HG02571 (cell line): ENCODE results near the gene BCAP31.
A peak's percentile ranks its signal among the peaks of the same experiment; 100 is the strongest.

Source experiments
- ATAC-seq: cut with Tn5 transposase; IDR thresholded peaks from one replicate; pipeline ENCODE4 v1.9.1; 2021; ENCODE audit warnings: mild to moderate bottlenecking, moderate library complexity; ENCODE audit not compliant: unreplicated experiment

Gene BCAP31

DNA sequence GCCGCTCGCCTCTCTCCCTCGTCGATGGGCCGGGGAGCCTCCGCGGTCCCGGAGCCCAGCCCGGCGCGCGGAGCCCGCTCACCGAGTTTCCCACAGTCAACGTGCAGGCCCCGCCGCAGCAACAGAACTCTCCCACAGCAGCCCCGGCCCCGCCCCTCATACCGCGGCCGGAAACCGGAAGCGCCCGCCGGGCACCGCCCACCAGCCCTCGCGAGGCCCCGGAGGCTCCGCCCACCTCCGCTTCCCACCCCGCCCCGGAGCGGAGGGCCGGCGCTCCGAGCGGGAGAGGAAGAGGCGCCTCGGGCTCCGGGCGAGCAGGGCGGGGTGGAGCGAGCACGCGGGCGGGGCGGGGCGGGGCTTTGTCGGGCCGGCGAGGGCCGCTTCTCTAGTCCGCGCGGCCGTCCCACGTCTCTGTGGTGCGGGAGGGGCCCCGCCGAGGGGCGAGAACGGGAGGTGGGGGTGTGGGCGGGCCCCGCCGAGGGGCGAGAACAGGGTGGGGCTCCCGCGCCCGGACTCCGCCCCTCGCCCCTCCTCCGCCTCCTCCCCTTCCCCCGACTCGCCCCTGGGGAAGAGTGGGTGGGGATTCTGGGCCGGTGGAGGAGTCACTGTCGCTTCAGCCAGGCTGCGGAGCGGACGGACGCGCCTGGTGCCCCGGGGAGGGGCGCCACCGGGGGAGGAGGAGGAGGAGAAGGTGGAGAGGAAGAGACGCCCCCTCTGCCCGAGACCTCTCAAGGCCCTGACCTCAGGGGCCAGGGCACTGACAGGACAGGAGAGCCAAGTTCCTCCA lies at the start of gene BCAP31, which contains the start of gene ABCD1:
Gene BCAP31 (minus strand): TSS at position 136 of the 787 bp plus-strand sequence. CDS start 1,143 bp downstream, outside the sequence.
Gene ABCD1 (plus strand): TSS at position 605 of the 787 bp plus-strand sequence. CDS start 411 bp downstream, outside the sequence.
- ATAC-seq, result peak; percentile 51

DNA sequence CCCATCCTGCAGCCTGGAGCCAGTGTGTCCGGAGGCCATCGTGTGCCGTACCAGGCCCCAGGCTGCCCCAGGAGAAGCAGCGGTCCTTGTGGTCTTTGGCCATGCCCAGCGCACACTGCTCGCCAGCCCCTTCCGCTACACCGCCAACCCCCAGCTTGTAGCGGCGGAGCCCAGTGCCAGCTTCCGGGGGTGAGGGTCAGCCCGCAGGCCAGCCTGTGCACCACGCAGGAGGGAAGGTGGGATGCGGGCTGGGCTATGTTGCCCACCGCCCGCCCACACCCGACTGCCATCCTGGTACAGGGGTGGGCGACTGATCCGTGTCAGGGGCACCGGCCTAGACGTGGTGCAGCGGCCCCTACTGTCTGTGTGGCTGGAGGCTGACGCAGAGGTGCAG lies 49.0 kb upstream of the BCAP31 start:
- no peak for ATAC-seq

DNA sequence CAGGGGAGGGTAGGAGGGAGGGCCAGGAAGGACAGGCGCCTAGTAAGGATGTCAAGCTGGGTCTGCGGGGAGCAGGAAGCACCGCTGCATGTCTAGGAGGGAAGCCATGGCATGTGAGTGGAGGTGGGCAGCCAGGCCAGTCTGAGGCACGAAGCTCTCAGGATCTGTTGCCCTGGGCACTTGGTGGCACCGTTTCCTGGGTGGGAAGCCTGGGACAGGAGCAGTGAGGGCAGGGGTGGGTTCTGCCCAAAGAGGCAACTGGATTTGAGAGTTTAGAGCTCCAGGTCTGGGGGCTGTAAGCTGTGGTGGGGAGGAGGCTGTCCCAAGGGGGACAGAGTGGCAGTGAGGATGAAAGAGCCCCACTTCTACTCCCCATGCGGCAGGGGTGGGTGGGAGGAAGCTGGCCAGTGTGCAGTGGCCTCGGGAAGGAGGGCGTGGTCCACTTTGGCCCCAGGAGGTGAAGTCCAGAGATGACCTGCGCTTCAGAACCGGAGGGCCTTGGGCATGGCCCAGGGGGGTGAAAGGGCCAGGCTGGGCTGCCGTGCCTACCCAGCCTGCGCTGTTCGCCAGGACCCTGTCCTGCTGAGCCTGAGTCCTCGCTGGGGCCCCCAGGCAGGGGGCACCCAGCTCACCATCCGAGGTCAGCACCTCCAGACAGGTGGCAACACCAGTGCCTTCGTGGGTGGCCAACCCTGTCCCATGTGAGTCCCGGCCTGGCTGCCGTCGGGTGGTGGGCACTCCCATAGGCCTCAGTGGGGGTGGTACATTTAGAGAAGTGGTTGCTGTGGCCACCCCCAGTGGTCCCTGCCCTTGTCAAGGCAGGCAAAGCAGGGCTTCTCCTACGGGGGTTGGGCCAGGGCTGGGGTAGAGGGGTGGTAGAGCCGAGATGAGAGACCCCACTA lies 48.4 kb upstream of the BCAP31 start:
- no peak for ATAC-seq

DNA sequence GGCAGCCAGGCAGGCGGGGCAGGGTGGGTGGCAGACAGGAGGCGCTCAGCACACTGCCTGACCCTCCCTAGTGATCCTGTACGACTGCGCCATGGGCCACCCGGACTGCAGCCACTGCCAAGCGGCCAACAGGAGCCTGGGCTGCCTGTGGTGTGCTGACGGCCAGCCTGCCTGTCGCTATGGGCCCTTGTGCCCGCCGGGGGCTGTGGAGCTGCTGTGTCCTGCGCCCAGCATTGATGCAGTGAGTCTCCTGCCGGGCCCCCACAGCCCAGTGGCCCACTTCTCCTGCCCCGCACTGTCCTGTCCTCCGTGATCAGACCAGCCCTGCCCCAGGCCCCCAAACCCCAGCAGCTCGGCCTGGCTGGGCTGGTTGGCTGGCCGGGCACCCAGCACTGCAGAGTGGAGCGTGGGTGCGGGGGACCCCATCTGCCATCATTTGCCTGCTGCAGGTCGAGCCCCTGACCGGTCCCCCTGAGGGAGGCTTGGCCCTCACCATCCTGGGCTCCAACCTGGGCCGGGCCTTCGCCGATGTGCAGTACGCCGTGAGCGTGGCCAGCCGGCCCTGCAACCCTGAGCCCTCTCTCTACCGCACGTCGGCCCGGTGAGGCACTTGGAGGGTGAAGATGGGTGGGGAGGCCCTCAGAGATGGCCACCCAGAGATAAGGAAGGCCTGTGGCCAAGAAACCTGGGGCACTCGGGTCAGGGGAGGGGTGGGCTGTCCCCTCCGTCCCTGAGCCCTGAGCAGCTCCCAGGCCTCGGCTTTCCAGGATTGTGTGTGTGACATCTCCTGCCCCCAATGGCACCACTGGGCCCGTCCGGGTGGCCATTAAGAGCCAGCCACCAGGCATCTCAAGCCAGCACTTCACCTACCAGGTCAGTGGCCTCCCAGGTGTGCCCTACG lies 47.5 kb upstream of the BCAP31 start:
- no peak for ATAC-seq

DNA sequence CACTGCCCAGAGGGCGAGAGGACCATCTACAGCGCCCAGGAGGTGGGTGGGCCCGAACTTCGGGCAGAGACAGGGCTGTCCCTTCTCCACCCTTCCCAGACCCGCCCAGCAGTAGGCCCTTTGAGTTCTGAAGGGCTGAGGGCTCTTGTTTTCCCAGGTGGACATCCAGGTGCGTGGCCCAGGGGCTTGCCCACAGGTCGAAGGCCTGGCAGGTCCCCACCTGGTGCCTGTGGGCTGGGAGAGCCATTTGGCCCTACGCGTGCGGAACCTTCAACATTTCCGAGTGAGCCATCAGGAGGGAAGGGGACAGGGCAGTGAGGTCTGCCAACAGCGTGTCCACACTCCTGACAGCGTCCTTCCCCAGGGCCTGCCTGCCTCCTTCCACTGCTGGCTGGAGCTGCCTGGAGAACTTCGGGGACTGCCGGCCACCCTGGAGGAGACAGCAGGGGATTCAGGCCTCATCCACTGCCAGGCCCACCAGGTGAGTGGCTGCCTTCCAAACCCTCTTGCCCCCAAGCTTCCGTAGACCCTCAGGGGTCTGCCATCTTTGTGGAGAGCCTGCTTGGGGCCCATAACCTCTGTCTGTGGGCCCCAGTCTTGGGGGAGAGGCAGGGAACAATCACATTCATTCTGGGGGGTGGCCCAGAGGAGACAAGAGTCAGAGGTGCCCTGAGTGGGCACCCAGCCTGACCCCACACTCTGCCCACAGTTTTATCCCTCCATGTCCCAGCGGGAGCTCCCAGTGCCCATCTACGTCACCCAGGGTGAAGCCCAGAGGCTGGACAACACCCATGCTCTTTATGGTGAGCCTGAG lies 46.6 kb upstream of the BCAP31 start:
- no peak for ATAC-seq

DNA sequence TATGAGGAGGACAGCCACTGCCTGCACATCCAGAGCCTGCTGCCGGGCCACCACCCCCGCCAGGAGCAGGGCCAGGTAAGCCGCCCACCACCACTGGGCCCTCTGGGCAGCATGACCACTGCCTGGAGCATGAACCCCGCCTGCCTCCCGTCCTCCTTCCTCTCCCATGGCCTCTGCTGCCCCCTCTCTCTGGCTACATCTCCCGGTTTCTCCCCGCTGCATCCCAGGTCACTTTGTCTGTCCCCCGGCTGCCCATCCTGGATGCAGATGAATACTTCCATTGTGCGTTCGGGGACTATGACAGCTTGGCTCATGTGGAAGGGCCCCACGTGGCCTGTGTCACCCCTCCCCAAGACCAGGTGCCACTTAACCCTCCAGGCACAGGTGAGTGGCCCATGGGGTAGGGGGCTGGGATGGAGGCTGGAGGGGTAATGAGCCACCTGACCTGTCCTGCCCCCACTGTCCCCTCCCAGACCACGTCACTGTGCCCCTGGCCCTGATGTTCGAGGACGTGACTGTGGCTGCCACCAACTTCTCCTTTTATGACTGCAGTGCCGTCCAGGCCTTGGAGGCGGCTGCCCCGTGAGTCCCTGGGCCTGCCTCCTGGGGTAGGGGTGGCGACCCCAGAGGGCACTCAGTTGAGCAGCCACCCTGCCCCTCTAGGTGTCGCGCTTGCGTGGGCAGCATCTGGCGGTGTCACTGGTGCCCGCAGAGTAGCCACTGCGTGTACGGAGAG lies 45.8 kb upstream of the BCAP31 start:
- ATAC-seq, result no peak

DNA sequence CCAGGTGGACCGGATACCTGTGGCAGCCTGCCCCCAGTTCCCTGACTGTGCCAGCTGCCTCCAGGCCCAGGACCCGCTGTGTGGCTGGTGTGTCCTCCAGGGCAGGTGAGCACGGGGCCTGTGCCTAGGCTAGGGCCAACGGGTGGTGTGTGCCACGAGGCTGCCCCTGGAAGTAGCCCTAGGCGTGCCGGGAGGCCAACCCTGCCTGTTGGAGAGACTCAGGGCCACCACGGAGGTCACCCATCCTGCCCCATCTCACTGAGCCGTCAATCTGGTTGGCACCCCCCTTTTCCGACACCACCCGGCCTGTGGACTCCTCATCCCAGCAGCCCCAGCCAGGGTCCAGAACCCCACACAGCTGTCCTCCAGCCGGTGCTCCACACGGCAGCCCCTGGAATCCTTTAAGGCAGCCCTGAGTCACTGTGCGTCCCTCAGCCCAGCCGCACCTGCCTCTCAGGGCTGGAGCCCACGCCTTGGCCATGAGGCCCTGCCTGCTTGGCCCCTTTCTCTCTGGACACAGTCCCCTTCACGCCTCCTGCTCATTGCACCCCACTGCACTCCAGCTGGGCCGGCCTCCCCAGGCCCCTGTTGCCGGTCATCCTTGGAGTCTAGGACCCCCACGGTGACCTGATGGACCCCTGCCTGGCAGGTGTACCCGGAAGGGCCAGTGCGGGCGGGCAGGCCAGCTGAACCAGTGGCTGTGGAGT lies 45.1 kb upstream of the BCAP31 start:
- ATAC-seq, result no peak

DNA sequence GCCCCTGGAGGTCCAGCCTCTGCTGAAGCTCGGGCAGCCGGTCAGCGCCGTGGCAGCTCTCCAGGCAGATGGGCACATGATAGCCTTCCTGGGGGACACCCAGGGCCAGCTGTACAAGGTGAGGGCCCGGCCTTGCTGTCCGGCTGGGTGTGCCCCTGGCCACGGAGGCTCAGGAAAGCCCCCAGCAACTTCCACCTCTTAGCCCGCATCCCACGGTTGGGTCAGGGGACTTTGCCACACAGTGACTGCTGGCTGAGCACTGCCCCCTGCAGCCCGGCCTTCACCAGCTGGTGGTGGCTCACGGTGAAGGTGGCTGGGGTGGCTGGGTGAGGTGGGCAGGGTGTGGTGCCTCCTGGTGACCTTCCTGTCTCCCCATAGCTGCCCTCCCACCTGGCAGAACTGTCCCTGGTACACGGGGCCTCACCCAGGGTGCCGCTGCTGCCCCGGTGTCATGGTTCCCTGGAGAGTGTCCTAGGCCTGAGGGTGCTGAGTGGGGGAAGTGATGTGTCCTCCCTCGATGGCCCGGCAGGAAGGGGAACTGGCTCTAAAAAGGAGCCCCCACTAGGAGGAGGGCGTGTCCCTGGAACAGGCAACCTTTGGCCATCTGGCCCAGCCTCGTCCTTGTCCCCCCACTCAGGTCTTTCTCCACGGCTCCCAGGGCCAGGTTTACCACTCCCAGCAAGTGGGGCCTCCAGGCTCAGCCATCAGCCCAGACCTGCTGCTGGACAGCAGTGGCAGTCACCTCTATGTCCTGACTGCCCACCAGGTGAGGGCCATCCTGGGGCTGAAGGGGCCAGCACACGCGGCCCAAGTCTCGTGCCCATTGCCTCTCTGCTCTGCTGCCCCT lies 44.3 kb upstream of the BCAP31 start:
- no peak for ATAC-seq

DNA sequence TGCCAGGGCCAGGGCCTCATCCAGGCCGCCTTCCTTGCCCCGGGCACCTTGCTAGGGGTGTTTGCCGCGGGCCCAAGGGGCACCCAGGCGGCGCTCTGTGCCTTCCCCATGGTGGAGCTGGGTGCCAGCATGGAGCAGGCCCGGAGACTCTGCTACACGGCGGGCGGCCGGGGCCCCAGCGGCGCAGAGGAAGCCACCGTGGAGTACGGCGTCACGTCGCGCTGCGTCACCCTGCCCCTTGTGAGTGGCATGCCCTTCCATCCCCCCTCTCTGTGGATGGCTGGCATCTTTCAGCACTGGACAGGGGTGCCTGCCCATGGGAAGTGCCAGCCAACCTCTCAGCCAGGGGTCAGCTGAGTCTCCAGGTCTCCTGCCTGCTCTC lies 43.5 kb upstream of the BCAP31 start:
- ATAC-seq, result no peak

DNA sequence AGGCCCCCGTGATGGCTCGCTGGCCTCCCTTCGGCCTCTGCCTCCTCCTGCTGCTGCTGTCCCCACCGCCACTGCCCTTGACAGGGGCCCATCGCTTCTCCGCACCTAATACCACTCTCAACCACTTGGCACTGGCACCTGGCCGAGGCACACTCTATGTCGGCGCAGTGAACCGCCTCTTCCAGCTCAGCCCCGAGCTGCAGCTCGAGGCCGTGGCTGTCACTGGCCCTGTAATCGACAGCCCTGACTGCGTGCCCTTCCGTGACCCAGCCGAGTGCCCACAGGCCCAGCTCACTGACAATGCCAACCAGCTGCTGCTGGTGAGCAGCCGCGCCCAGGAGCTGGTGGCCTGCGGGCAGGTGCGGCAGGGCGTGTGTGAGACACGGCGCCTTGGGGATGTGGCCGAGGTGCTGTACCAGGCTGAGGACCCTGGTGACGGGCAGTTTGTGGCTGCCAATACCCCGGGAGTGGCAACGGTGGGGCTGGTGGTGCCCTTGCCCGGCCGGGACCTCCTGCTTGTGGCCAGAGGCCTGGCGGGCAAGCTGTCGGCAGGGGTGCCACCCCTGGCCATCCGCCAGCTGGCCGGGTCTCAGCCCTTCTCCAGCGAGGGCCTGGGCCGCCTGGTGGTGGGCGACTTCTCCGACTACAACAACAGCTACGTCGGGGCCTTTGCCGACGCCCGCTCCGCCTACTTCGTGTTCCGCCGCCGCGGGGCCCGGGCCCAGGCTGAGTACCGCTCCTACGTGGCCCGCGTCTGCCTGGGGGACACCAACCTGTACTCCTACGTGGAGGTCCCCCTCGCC lies 42.9 kb upstream of the BCAP31 start:
- no peak for ATAC-seq

DNA sequence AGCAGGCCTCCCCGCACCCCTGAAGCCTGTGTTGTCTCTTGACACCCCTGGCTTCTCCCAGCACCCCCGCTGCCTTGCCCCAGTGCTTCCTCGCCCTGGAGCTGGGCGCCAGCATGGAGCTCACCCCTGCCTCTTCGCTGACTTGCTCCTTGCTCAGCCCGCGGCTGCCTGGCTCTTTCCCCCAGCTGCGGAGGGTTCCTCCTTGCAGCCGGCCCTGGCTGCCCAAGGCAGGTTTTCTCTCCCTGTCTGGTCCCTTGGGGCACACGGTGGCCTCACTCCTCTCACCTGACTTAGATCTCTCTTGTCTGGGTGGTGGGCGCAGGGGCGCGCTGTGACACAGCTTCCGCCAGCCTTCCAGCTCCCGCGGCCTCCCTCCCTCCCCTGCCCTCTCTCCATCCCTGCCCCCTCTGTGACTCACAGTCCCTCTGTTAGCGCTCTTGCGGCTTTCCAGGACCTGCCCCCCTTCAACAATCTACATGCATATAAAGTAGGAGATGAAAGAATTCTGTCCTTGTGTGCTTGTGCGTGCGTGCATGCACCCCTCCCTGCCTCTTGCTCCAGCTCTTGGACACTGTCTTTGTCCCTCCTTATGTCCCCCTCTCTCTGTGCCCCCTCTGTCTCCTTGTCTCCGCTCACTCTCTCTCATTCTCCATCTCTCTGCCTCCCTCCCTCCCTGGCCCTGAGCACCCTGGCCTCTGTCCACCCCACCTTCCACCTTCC lies 42.1 kb upstream of the BCAP31 start:
- no peak for ATAC-seq

DNA sequence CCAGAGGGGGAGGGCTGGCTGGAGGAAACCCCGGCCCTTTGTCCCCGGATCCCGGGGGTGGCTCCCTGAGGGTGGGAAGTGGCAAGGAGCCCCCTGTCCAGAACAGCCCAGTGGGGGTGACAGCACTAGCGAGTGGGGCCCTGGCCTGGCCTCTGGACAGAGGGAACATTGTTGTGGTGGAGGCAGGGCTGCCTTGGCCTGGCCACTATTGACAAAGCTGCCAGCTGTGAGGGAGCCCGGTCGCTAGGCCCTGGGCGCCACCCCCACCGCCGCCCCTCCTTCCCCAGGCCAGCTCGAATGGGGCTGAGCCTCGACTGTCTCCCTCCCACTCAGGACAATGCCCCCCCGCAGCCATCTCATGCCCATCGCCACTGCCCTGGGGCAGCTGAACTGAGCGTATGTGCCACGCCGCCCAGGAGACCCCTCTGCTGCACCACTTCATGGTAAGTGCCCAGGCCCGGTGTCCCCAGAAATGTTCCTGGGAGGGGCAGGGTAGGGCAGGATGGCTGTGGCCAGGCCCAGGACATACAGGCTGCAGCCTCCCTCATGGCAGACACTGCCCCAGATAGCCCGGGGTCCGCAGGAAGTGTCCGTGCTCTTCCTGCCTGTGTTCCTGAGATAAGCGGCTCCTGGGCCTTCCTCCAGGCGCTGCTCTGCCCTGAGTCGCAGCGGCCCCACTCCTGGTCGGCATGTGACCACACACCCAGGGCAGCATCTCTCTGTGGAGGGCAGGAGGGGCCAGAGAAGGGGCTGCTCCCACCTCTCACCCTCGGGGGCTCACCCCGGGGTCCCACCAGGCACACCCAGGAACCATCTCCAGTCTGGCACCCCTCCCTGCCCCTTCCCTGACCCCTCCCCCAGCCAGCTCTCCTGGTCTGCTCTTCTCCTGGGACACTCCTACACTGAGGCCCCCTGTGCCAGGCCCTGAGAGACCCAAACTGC lies 41.2 kb upstream of the BCAP31 start:
- no peak for ATAC-seq

DNA sequence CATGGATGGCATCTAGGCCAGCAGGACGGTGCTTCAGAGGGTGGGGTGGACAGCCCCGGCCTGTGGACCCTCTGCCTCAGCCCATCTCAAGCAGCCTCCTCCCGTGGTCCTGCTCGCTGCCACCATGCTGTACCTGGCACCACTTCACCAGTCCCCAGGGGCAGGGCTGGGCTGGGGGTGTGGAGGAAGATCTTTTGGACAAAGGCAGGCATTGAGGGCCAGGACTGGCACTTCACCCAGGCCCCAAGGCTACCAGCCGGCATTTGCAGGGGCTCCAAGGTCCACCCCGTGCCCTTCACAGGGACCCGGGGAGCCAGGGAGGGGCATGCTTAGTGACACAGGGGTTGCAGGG lies 40.6 kb upstream of the BCAP31 start:
- no peak for ATAC-seq

DNA sequence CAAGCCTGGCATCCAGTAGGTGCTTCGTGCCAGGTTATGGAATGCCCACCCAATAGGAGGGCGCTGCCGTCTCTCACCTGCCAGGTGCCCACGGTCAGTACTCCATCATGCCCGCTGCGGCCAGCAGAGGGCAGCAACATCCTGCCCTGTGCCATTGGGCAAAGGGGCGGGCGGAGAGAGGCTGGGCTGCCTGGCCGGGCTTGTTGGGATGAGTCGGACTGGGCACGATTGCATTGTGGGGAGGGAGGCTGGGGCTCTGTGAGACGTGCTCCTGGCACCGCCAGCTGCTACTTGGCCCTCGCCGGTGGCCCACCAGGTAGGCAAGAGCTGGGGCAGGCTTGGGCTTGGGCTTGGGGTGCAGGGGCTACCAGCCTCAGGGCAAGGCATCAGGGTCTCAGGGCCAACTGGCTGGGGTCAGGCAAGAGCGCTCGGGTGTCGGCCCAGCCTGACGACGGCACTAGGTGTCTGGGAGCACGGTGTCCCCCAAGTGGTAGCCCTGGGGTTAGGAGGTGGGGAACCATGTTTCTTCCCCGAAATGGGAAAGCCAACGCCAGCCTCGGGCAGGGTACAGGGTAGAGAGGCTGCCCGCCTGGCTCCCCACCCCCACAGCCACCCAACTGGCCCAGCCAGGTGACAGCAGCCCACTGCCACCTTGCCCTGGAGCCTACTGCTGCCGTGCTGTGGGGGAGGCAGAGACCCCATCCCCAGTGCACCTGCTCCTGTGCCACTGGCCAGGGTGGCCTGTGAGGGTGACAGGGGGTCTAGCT lies 40.0 kb upstream of the BCAP31 start, which contains the start of gene PLXNB3:
Gene PLXNB3 (plus strand): TSS at position 261 of the 767 bp plus-strand sequence. CDS start 1,287 bp downstream, outside the sequence.
- peak; percentile 68 for ATAC-seq
